PC-3 (cell line): ENCODE data around the gene TFAP2A.
A peak's percentile ranks its signal among the peaks of the same experiment; 100 is the strongest.

Experiments
- EZH2 ChIP-seq: fragments of 300-600 bp; sonication (generic); IDR thresholded peaks from one replicate; pipeline ENCODE4 v1.6.1; 2017; ENCODE audit warnings: antibody characterized with exemption, mild to moderate bottlenecking, low read length; ENCODE audit not compliant: unreplicated experiment
- EZH2phosphoT487 ChIP-seq: fragments of 300-600 bp; sonication (generic); IDR thresholded peaks from 2 replicates; pipeline ENCODE4 v1.6.1; 2018; ENCODE audit warnings: mild to moderate bottlenecking, antibody characterized with exemption, low read length, borderline replicate concordance
- TF ChIP-seq, protein P1 (sequence below): fragments of 300-600 bp; sonication (generic); conservative IDR thresholded peaks from 2 replicates; pipeline ENCODE4 v1.5.1; 2017; ENCODE audit warnings: antibody characterized with exemption, low read depth, mild to moderate bottlenecking, low read length

DNA sequence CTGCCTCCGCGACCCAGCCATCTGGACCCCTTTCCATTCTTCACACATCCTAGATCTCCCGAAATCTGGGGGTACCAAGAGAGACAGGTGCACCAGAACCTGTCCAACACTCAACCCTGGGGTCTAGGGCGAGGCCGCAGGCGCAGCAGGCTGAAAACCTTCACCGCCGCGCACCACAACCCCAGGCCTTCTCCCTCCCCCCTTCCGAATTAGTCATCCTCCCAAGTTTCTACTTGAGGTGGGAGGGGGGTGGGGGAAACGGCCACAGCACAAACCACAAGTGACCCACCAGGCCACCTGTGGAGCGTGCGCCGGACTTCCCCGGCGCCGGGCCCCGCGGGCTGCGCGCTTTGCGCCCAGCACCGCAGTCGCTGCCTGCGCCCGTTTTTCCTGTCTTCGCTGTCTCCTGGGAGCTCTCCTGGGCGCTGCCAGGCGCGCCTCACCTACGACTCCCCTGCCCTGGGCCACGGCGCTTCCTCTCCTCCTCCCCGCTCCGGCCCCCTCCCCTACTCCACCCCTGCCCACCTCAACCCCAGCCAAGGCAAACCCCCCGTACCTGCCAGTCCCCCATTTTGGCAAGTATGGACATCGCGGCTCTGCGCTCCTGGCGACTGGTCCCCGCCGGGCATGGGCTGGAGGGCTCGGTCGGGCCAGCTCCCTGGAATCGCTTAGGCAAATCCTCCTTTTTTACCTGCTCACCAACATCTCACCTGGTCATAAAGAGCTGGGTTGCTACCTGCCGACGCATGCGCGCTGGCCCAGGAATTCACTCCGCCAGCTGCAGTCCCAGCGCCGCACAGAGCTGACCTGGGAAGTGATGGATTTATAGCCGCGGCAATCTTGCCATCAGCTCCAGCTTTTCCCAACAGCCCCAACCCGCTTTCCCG, 4.2 kb upstream of the TFAP2A start:
- TF ChIP-seq, protein P1, sequence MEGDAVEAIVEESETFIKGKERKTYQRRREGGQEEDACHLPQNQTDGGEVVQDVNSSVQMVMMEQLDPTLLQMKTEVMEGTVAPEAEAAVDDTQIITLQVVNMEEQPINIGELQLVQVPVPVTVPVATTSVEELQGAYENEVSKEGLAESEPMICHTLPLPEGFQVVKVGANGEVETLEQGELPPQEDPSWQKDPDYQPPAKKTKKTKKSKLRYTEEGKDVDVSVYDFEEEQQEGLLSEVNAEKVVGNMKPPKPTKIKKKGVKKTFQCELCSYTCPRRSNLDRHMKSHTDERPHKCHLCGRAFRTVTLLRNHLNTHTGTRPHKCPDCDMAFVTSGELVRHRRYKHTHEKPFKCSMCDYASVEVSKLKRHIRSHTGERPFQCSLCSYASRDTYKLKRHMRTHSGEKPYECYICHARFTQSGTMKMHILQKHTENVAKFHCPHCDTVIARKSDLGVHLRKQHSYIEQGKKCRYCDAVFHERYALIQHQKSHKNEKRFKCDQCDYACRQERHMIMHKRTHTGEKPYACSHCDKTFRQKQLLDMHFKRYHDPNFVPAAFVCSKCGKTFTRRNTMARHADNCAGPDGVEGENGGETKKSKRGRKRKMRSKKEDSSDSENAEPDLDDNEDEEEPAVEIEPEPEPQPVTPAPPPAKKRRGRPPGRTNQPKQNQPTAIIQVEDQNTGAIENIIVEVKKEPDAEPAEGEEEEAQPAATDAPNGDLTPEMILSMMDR = no peak
- no peak for TF ChIP-seq EZH2
- peak; percentile 98 for TF ChIP-seq EZH2phosphoT487
